Stimulated activated CD4-positive, alpha-beta T cell treated with anti-CD3 and anti-CD28 coated beads, Interleukin-4, amount 100 ng/mL, for 1 hour (primary cell): ENCODE measurements around the gene PRR14L.
"Not testable (repeated sequence)": the region's sequence is repeated elsewhere in the genome, so short reads cannot be mapped to it uniquely, and the experiment has no call there.

Experiments
- DNase-seq: peaks from one replicate; pipeline ENCODE4 v3.0.0-alpha.2; 2020

PRR14L gene

DNA sequence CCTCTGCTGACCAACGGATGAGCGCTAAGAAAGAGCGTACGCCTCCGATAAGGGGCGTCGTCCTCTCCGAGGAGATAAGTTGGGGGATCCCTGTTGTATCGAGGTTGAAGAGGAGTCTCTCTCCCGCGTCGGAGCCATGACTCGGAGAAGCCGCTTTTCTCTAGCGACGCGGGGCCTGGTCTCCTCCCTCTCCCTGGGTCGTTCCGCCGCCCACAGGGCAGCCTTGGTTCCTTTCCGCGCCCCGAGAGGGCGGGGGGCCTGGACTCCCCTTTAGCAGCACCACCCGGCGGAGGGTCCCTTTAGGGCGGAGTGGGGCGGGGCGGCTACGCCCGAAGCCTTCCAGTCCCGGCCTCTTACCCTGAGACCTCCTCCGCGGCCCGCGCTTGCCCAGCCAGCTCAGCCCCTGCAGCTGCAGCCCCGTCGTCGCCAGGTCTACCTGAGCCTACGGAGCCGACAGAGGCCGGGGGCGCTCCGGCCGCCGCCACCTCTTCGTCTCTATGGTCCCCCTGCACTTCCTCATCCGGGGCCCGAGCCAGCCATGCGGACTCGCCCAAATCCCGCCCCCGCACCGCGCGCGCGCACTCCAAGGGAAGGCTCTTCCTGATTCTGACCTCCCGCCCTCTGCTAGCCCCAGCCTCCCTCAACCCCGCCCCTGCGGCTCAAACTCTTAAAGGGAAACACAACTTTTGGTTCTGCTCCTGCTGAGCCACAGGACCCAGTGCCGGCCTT lies at the start of gene PRR14L:
PRR14L (minus strand) TSS at position 497 of the 729 bp plus-strand sequence. CDS start 11,272 bp downstream, outside the sequence.
- peak; percentile 100 for DNase-seq

GRCh38 chr22:31799358-31799757 lies 49.4 kb upstream of the PRR14L start:
- DNase-seq: not testable (repeated sequence)

- DNase-seq: no peak
Observed at GRCh38 chr22:31790240-31790639, 40.3 kb upstream of the PRR14L start.

DNA sequence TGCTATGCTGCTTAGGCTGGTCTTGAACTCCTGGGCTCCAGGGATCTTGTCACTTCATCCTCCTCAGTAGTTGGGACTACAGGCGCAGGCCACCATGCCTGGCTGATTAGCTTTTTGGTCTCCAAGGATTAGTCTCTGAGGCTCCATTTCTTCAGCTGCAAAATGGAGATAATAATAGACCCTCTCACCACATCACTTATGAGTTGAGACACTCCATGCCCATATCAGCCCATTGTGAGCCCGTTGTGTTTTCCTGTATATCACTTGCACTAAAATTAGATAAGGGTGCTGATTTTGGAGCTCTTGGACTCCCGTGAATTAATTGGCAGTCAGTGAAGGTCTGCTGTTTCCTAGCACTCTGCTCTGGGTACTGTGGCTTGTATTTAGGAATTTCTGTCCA lies 39.9 kb upstream of the PRR14L start:
- no peak for DNase-seq

DNA sequence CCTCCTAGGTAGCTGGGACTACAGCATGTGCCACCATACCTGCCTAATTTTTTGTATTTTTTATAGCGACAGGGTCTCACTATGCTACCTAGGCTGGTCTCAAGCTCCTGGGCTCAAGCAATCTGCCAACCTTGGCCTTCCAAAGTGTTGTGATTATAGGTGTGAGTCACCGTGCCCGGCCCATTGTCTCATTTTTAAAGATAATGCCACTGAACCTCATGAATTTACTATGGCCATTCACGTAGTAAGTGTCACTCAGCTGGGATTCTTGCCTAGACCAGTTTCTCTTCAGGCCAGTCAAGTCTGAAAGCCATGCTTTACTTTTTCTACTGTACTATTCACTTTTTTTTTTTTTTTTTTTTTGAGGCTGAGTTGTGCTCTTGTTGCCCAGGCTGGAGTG lies 26.3 kb upstream of the PRR14L start:
- no peak for DNase-seq

DNA sequence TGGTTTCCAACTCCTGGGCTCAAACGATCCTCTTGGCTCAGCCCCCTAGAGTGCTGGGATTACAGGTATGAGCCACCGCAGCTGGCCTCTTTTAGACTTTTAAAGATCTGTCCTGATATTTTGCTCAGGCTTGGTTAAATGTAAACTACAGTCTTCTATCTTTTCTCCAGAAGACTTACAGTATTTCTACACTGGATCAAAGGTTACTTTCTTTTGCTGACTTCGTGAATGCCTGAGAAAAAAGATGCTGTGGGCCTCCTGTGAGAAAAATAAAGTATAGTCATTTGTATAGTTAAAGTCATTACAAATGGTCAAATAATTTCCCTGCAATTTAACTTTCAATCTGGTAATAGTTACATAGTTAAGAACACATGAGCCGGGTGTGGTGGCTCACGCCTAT lies 23.5 kb upstream of the PRR14L start:
- no peak for DNase-seq

GRCh38 chr22:31768422-31769059 lies 18.6 kb upstream of the PRR14L start:
- DNase-seq: no peak

- no peak for DNase-seq
Observed at GRCh38 chr22:31764785-31765184, 14.9 kb upstream of the PRR14L start.

GRCh38 chr22:31758860-31759259 lies 8.9 kb upstream of the PRR14L start:
- DNase-seq: not testable (repeated sequence)

DNA sequence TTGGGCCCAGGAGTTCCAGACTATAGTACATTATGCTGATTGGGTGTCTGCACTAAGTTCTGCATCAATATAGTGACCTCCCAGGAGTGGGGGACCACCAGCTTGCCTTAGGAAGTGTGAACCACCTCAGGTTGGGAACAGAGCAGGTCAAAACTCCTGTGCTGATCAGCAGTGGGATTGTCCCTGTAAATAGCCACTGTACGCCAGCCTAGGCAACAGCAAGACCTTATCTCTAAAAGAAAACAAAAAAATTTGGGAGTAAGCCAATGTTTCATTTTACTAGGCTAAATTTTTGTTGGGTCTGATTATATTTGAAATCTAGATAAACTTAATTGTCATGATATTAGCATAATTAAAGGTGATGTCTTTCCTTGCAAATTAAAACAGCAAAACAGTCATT lies 7.3 kb upstream of the PRR14L start:
- DNase-seq: no peak

- DNase-seq: no peak
Observed at GRCh38 chr22:31754813-31755212, 4.9 kb upstream of the PRR14L start.

DNA sequence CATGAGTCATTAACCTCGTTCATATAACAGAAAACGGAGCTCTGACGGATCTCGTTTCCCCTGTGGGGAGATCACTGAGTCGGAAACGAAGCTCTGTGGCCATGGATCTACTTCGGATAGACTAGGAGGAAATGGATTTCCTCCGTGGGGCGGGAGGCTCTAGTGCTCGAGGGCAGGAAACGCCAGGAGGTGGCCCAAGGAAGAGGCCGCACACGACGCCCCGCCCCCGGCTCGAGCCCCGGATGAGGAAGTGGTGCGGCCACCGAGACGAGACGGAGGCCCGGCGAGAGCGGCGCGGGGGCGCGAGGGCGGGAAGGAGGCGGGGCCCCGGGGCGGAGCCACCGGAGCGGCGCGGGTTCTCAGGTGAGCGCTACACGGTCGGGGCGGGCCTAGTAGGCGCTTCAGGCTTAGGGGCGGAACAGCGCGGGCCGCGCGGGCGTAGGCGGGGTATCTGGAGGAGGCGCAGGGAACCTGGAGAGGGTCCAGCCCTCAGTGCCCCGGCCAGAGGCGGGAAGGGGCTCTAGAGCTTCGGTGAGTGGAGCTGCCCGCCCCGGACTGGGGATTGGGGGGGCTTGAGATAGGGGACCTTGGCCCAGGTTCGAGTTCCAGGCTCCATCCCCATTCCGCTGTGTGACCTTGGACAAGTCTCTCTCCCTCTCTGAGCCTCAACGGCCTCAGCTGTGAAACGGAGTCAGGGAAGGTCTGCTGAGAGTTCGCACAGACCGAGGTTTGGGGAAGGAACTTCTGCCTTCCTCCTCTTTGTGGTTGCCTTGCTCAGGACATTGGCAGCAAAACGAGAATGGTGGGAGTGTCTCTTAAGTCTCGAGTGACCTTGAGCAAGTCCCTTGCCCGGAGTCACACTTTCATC lies 3.9 kb upstream of the PRR14L start, which contains the start of gene DEPDC5:
DEPDC5 (plus strand) TSS at position 386 of the 868 bp plus-strand sequence. CDS start 903 bp downstream, outside the sequence.
- DNase-seq: peak; percentile 96

- peak; percentile 8 for DNase-seq
Observed at GRCh38 chr22:31753005-31753633, 3.2 kb upstream of the PRR14L start.

GRCh38 chr22:31752096-31752847 lies 2.3 kb upstream of the PRR14L start:
- DNase-seq: no peak

DNA sequence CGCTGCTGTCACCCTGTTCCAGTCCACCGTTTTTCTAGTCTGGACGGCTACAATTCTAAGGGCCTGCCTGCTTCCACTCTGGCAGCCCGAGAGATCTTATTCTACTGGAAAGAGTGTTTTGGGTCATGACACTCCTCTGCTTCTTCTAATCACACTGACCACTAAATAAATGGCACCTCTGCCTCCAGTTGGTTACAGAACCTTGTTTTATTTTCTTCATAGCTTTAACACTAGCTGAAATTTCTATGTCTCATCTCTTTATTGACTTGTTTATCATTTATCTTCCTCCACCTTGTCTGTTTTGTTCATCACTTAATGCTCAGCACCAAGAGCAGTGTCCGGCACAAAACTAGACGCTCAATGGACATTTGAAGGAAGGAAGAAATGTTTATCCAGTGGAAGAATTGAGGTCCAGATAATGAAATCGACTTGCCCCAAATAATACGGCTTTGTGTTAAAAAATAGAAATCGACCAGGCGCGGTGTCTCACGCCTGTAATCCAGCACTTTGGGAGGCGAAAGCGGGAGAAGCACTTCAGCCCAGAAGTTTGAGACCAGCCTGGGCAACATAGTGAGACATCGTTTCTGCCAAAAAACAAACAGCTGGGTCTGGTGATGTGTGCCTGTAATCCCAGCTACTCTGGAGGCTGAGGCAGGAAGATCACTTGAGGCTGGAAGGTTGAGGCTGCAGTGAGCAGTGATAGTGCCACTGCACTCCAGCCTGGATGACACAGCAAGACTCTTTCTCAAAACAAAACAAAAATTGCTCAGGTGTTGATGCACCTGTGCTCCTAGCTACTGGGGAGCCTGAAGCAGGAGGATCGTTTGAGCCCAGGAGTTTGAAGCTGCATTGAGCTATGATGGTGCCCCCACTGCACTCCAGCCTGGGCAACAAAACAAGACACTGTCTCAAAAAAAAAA lies 693 bp upstream of the PRR14L start:
- DNase-seq: no peak

DNA sequence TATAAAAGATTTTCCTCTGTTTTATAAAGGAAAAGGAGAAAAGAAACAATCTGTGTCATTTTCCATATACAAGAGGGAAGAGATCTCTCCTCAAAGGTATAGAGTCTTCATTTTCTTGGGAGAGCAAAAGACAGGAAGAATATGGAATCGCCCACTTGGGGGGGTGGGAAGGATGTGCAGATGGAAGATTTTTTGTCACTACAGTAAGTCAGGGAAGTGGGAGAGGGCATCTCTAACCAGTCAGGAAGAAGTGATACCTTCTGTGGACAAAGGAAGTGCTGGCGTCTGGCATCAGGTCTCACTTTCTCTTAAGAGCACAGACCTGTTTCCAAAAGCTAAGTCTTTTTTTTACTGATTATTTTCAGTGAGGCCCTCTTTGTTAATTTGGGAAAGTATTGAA lies 1.4 kb downstream of the PRR14L start:
- DNase-seq: no peak

GRCh38 chr22:31747441-31747840 lies 2.5 kb downstream of the PRR14L start:
- no peak for DNase-seq

DNA sequence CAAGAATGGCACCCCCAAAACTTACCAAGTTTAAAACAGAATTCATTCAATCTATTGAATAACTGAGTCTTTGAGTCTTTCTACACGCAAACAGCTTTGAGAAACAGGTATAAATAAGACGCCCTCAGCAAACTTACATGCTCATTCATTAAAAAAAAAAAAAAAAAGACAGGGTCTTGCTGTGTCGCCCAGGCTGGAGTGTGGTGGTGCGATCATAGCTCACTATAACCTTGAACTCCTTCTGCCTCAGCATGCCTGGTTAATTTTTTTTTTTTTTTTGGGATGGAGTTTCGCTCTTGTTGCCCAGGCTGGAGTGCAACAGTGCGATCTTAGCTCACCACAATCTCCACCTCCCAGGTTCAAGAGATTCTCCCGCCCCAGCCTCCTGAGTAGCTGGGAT lies 6.1 kb downstream of the PRR14L start:
- no peak for DNase-seq

GRCh38 chr22:31742682-31743081 lies 7.2 kb downstream of the PRR14L start:
- DNase-seq: no peak

DNA sequence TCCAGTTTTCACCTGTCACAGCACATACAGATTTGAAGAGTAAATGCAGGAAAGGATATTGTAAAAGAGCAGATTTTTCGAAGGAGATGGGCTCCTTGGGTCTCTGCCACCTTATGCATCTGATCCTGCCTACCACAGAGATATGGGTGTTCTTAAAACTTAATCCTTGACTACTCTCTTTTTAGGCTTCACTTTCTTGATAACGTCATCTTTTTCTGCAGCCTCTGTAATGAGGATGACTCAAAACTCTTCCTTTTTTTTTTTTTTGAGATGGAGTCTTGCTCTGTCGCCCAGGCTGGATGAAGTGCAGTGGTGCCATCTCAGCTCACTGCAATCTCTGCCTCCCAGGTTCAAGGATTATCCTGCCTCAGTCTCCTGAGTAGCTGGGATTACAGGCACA lies 7.8 kb downstream of the PRR14L start:
- no peak for DNase-seq

- not testable (repeated sequence) for DNase-seq
Observed at GRCh38 chr22:31740314-31740713, 9.6 kb downstream of the PRR14L start.
